GM23338 (cell line): ENCODE data around the gene GRIP2. TPM values are rescaled to one million over a fixed set of nuclear protein-coding genes. Genes with fewer than 3 reads are reported as not detected.

Source experiments
- ATAC-seq: fragments of 200-7000 bp; cut with Tn5 transposase; 3 replicates; pipeline ENCODE4 v1.9.1; 2020
- DNase-seq: peaks from one replicate; pipeline ENCODE4 v3.0.0-alpha.2; 2015; ENCODE audit warnings: low spot score
- H2AFZ ChIP-seq: fragments of 200-600 bp; sonication (generic); 2 replicates; pipeline ENCODE4 v1.8.0; 2016; ENCODE audit warnings: antibody characterized with exemption, mild to moderate bottlenecking, moderate library complexity
- H3F3A ChIP-seq: fragments of 200-600 bp; sonication (generic); replicated peaks from 2 replicates; pipeline ENCODE4 v1.8.0; 2017; ENCODE audit warnings: antibody characterized with exemption, mixed run types, low read depth
- H3K27ac ChIP-seq: fragments of 200-600 bp; sonication (generic); 2 replicates; pipeline ENCODE4 v1.6.1; 2016; ENCODE audit warnings: low read depth
- H3K27me3 ChIP-seq: fragments of 200-600 bp; sonication (generic); 2 replicates; pipeline ENCODE4 v1.8.0; 2016; ENCODE audit warnings: mild to moderate bottlenecking, mixed run types, moderate library complexity; ENCODE audit not compliant: insufficient read depth
- H3K36me3 ChIP-seq: fragments of 200-600 bp; sonication (generic); 2 replicates; pipeline ENCODE4 v1.8.0; 2016; ENCODE audit warnings: mild to moderate bottlenecking; ENCODE audit not compliant: insufficient read depth
- H3K4me1 ChIP-seq: fragments of 200-600 bp; sonication (generic); 2 replicates; pipeline ENCODE4 v1.8.0; 2016; ENCODE audit warnings: mild to moderate bottlenecking, moderate library complexity; ENCODE audit not compliant: insufficient read depth
- H3K4me2 ChIP-seq: fragments of 200-600 bp; sonication (generic); 2 replicates; pipeline ENCODE4 v1.7.1; 2017; ENCODE audit warnings: mixed run types
- H3K4me3 ChIP-seq: fragments of 200-600 bp; sonication (generic); 2 replicates; pipeline ENCODE4 v1.6.1; 2016; ENCODE audit warnings: mixed run types
- H3K79me2 ChIP-seq: fragments of 200-600 bp; sonication (generic); replicated peaks from 2 replicates; pipeline ENCODE4 v1.8.0; 2017; ENCODE audit warnings: mild to moderate bottlenecking; ENCODE audit not compliant: insufficient read depth
- H3K9me2 ChIP-seq: fragments of 200-600 bp; sonication (generic); 2 replicates; pipeline ENCODE4 v1.8.0; 2017; ENCODE audit not compliant: insufficient read depth
- H4K20me1 ChIP-seq: fragments of 200-600 bp; sonication (generic); replicated peaks from 2 replicates; pipeline ENCODE4 v1.8.0; 2017; ENCODE audit warnings: mild to moderate bottlenecking; ENCODE audit not compliant: insufficient read depth
- H3K27ac Mint-ChIP-seq: 2 replicates; pipeline ENCODE4 v1.8.0; 2020; ENCODE audit warnings: inconsistent platforms, mild to moderate bottlenecking, moderate library complexity, mixed read lengths
- H3K27me3 Mint-ChIP-seq: 3 replicates; pipeline ENCODE4 v1.8.0; 2022; ENCODE audit warnings: low read depth, mild to moderate bottlenecking, moderate library complexity, mixed read lengths, inconsistent platforms; ENCODE audit not compliant: insufficient read depth, poor library complexity
- H3K36me3 Mint-ChIP-seq: 3 replicates; pipeline ENCODE4 v1.8.0; 2021; ENCODE audit warnings: low read depth, mild to moderate bottlenecking, inconsistent platforms, moderate library complexity, mixed read lengths
- H3K4me1 Mint-ChIP-seq: 3 replicates; pipeline ENCODE4 v1.8.0; 2020; ENCODE audit warnings: mild to moderate bottlenecking, inconsistent platforms, mixed read lengths
- H3K4me3 Mint-ChIP-seq: 3 replicates; pipeline ENCODE4 v1.8.0; 2021; ENCODE audit warnings: moderate library complexity, mild to moderate bottlenecking, inconsistent platforms, mixed read lengths
- H3K9me3 Mint-ChIP-seq: 3 replicates; pipeline ENCODE4 v1.8.0; 2020; ENCODE audit warnings: moderate library complexity, mild to moderate bottlenecking, inconsistent platforms, mixed read lengths
- CREB1 ChIP-seq: fragments of 250-450 bp; sonication (Bioruptor Pico); IDR thresholded peaks from 2 replicates; pipeline ENCODE4 v1.5.0; 2020; ENCODE audit warnings: low read depth, mild to moderate bottlenecking, moderate library complexity
- EZH2 ChIP-seq: fragments of 200-600 bp; sonication (generic); IDR thresholded peaks from one replicate; pipeline ENCODE4 v1.8.0; 2017; ENCODE audit warnings: antibody characterized with exemption, mild to moderate bottlenecking, low read depth; ENCODE audit not compliant: unreplicated experiment
- EZH2phosphoT487 ChIP-seq: fragments of 200-600 bp; sonication (generic); IDR thresholded peaks from one replicate; pipeline ENCODE4 v1.8.1; 2018; ENCODE audit warnings: antibody characterized with exemption; ENCODE audit not compliant: unreplicated experiment
- JUNB ChIP-seq: IDR thresholded peaks from one replicate; pipeline ENCODE4 v1.6.1; 2016; ENCODE audit warnings: antibody characterized with exemption; ENCODE audit not compliant: unreplicated experiment
- NANOG ChIP-seq: IDR thresholded peaks from 2 replicates; pipeline ENCODE4 v1.6.1; 2016; ENCODE audit warnings: antibody characterized with exemption, borderline replicate concordance
- POLR2AphosphoS5 ChIP-seq: IDR thresholded peaks from 2 replicates; pipeline ENCODE4 v1.6.1; 2016; ENCODE audit warnings: antibody characterized with exemption, low read depth
- STAT1 ChIP-seq: IDR thresholded peaks from one replicate; pipeline ENCODE4 v1.6.1; 2016; ENCODE audit warnings: antibody characterized with exemption; ENCODE audit not compliant: unreplicated experiment
- ZNF114 ChIP-seq: fragments of 250-450 bp; sonication (Bioruptor Pico); IDR thresholded peaks from 2 replicates; pipeline ENCODE4 v1.5.0; 2020; ENCODE audit warnings: mild to moderate bottlenecking, moderate library complexity
- ZNF331 ChIP-seq: fragments of 250-450 bp; sonication (Bioruptor Pico); IDR thresholded peaks from 2 replicates; pipeline ENCODE4 v1.5.0; 2020; ENCODE audit warnings: low read depth, mild to moderate bottlenecking, moderate library complexity
- polyA plus RNA-seq: library from polyadenylated mRNA; unstranded; fragments of >200 nt; fragmentation: Nextera tagmentation; extraction: Ambion mirVana; gene quantifications from 2 replicates; pipeline ENCODE4 v1.2.1, GENCODE V29; 2016
- total RNA-seq: library from RNA; depleted of rRNA; stranded (reverse); fragments of >200 nt; shearing (Covaris generic); gene quantifications from 2 replicates; pipeline ENCODE4 v1.2.3, GENCODE V29; 2014
- TF ChIP-seq, protein P1 (sequence below): fragments of 250-450 bp; sonication (Bioruptor Pico); IDR thresholded peaks from 2 replicates; pipeline ENCODE4 v1.5.0; 2020; ENCODE audit warnings: mild to moderate bottlenecking, moderate library complexity
- TF ChIP-seq, protein P2 (sequence below): IDR thresholded peaks from 2 replicates; pipeline ENCODE4 v1.6.1; 2016; ENCODE audit warnings: antibody characterized with exemption
- TF ChIP-seq, protein P3 (sequence below), 2 experiments: fragments of 200-600 bp in 1 of 2; sonication (generic) in 1 of 2; conservative IDR thresholded peaks; 2 replicates each; pipeline versions ENCODE4 v1.5.1 to v1.6.1; 2016 to 2017; ENCODE audit warnings: antibody characterized with exemption in 2 of 2, low read depth in 2 of 2, mild to moderate bottlenecking in 2 of 2, moderate library complexity in 1 of 2
- TF ChIP-seq, protein P4 (sequence below): IDR thresholded peaks from one replicate; pipeline ENCODE4 v1.6.1; 2018; ENCODE audit warnings: antibody characterized with exemption; ENCODE audit not compliant: unreplicated experiment

GRIP2 gene
- total and polyA plus RNA-seq, 2 experiments from 2014 or later, result 3.6 to 5.8 TPM

DNA sequence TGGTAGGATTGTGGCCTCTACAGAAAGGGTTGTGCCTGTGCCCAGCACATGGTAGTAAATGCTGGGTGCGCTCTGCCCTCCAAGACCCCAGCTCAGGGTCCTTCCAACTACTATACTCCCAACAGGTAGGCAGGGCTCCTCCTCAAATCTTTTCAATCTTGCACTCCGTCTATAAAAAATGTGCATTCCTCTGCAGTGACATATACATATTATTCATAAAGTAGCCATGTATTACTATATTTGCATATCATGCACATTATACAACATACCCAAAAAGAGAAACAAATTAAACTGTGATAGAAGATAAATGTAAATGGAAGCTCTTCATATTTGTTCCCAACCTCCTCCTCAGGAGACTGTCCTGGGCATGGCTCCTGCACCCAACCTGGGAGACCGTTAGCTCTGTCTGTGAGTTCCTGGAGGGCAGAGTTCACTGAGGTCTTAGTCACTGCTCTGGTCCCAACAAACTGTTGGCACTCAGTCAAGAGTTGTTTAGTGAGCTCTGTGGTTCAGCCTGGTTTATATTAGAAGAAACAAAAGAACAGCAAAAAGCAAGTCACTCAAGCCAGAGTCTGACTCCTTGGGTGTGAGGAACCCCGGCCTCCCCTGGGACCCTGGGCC lies 47.7 kb upstream of the GRIP2 start:
- H3K36me3 ChIP-seq, result no peaks in the 10 kb centered on the region
- H3K4me1 ChIP-seq, result peaks cover 8% of the 10 kb centered on the region; the same call in 1 of the 2 replicates
- DNase-seq (no peak), ATAC-seq (no peak)
- H3K4me3 ChIP-seq, result no peak overlapping the region
- no peak overlapping the region for H3K27ac Mint-ChIP-seq
- H3K9me3 Mint-ChIP-seq, result no peaks in the 10 kb centered on the region
- H3K27me3 Mint-ChIP-seq, result peaks cover 2% of the 10 kb centered on the region
- H3K9me2 ChIP-seq, result no peaks in the 10 kb centered on the region
- no peaks in the 10 kb centered on the region; the same call in 1 of the 2 replicates for H4K20me1 ChIP-seq
- no peaks in the 10 kb centered on the region for H3K79me2 ChIP-seq
- H3K4me3 Mint-ChIP-seq, result no peak overlapping the region
- no peaks in the 10 kb centered on the region for H3K27me3 ChIP-seq
- no peaks in the 10 kb centered on the region for H3K36me3 Mint-ChIP-seq
- peaks cover 6% of the 10 kb centered on the region for H3K4me1 Mint-ChIP-seq
- no peak overlapping the region for H3K4me2 ChIP-seq
- TF ChIP-seq ZNF331 (CRISPR knock-in tag) (no peak), JUNB (no peak), EZH2 (no peak), ZNF114 (CRISPR knock-in tag) (no peak), CREB1 (CRISPR knock-in tag) (no peak), NANOG (no peak), EZH2phosphoT487 (no peak), POLR2AphosphoS5 (no peak), STAT1 (no peak)
- TF ChIP-seq, protein P1, sequence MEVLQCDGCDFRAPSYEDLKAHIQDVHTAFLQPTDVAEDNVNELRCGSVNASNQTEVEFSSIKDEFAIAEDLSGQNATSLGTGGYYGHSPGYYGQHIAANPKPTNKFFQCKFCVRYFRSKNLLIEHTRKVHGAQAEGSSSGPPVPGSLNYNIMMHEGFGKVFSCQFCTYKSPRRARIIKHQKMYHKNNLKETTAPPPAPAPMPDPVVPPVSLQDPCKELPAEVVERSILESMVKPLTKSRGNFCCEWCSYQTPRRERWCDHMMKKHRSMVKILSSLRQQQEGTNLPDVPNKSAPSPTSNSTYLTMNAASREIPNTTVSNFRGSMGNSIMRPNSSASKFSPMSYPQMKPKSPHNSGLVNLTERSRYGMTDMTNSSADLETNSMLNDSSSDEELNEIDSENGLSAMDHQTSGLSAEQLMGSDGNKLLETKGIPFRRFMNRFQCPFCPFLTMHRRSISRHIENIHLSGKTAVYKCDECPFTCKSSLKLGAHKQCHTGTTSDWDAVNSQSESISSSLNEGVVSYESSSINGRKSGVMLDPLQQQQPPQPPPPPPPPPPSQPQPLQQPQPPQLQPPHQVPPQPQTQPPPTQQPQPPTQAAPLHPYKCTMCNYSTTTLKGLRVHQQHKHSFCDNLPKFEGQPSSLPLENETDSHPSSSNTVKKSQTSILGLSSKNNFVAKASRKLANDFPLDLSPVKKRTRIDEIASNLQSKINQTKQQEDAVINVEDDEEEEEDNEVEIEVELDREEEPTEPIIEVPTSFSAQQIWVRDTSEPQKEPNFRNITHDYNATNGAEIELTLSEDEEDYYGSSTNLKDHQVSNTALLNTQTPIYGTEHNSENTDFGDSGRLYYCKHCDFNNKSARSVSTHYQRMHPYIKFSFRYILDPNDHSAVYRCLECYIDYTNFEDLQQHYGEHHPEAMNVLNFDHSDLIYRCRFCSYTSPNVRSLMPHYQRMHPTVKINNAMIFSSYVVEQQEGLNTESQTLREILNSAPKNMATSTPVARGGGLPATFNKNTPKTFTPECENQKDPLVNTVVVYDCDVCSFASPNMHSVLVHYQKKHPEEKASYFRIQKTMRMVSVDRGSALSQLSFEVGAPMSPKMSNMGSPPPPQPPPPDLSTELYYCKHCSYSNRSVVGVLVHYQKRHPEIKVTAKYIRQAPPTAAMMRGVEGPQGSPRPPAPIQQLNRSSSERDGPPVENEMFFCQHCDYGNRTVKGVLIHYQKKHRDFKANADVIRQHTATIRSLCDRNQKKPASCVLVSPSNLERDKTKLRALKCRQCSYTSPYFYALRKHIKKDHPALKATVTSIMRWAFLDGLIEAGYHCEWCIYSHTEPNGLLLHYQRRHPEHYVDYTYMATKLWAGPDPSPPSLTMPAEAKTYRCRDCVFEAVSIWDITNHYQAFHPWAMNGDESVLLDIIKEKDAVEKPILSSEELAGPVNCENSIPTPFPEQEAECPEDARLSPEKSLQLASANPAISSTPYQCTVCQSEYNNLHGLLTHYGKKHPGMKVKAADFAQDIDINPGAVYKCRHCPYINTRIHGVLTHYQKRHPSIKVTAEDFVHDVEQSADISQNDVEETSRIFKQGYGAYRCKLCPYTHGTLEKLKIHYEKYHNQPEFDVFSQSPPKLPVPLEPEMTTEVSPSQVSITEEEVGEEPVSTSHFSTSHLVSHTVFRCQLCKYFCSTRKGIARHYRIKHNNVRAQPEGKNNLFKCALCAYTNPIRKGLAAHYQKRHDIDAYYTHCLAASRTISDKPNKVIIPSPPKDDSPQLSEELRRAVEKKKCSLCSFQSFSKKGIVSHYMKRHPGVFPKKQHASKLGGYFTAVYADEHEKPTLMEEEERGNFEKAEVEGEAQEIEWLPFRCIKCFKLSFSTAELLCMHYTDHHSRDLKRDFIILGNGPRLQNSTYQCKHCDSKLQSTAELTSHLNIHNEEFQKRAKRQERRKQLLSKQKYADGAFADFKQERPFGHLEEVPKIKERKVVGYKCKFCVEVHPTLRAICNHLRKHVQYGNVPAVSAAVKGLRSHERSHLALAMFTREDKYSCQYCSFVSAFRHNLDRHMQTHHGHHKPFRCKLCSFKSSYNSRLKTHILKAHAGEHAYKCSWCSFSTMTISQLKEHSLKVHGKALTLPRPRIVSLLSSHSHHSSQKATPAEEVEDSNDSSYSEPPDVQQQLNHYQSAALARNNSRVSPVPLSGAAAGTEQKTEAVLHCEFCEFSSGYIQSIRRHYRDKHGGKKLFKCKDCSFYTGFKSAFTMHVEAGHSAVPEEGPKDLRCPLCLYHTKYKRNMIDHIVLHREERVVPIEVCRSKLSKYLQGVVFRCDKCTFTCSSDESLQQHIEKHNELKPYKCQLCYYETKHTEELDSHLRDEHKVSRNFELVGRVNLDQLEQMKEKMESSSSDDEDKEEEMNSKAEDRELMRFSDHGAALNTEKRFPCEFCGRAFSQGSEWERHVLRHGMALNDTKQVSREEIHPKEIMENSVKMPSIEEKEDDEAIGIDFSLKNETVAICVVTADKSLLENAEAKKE (CRISPR knock-in tag), result no peak
- TF ChIP-seq, protein P2, sequence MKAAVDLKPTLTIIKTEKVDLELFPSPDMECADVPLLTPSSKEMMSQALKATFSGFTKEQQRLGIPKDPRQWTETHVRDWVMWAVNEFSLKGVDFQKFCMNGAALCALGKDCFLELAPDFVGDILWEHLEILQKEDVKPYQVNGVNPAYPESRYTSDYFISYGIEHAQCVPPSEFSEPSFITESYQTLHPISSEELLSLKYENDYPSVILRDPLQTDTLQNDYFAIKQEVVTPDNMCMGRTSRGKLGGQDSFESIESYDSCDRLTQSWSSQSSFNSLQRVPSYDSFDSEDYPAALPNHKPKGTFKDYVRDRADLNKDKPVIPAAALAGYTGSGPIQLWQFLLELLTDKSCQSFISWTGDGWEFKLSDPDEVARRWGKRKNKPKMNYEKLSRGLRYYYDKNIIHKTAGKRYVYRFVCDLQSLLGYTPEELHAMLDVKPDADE, result no peak
- TF ChIP-seq, protein P3, sequence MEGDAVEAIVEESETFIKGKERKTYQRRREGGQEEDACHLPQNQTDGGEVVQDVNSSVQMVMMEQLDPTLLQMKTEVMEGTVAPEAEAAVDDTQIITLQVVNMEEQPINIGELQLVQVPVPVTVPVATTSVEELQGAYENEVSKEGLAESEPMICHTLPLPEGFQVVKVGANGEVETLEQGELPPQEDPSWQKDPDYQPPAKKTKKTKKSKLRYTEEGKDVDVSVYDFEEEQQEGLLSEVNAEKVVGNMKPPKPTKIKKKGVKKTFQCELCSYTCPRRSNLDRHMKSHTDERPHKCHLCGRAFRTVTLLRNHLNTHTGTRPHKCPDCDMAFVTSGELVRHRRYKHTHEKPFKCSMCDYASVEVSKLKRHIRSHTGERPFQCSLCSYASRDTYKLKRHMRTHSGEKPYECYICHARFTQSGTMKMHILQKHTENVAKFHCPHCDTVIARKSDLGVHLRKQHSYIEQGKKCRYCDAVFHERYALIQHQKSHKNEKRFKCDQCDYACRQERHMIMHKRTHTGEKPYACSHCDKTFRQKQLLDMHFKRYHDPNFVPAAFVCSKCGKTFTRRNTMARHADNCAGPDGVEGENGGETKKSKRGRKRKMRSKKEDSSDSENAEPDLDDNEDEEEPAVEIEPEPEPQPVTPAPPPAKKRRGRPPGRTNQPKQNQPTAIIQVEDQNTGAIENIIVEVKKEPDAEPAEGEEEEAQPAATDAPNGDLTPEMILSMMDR (conservative IDR thresholded peaks at IDR 0.05; ENCODE audit: low read depth in 2 of 2), result no peak
- TF ChIP-seq, protein P4, sequence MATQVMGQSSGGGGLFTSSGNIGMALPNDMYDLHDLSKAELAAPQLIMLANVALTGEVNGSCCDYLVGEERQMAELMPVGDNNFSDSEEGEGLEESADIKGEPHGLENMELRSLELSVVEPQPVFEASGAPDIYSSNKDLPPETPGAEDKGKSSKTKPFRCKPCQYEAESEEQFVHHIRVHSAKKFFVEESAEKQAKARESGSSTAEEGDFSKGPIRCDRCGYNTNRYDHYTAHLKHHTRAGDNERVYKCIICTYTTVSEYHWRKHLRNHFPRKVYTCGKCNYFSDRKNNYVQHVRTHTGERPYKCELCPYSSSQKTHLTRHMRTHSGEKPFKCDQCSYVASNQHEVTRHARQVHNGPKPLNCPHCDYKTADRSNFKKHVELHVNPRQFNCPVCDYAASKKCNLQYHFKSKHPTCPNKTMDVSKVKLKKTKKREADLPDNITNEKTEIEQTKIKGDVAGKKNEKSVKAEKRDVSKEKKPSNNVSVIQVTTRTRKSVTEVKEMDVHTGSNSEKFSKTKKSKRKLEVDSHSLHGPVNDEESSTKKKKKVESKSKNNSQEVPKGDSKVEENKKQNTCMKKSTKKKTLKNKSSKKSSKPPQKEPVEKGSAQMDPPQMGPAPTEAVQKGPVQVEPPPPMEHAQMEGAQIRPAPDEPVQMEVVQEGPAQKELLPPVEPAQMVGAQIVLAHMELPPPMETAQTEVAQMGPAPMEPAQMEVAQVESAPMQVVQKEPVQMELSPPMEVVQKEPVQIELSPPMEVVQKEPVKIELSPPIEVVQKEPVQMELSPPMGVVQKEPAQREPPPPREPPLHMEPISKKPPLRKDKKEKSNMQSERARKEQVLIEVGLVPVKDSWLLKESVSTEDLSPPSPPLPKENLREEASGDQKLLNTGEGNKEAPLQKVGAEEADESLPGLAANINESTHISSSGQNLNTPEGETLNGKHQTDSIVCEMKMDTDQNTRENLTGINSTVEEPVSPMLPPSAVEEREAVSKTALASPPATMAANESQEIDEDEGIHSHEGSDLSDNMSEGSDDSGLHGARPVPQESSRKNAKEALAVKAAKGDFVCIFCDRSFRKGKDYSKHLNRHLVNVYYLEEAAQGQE, result no peak
- no peaks in the 10 kb centered on the region for H3F3A ChIP-seq
- H2AFZ ChIP-seq, result no peak overlapping the region
- no peak overlapping the region for H3K27ac ChIP-seq
